Endothelial cell of umbilical vein (primary cell): ENCODE measurements around the gene DENND5B. TPM values are rescaled to one million over a fixed set of nuclear protein-coding genes. Genes with fewer than 3 reads are reported as not detected.

Experiments
- BruUV-seq: library from RNA; stranded (reverse); fragments of 400-500 nt; replicated peaks from 2 replicates; lab custom pipeline; 2021; lab: Mats Ljungman, UMichigan
- CTCF ChIA-PET: fragments of 300-600, 350-600 bp; sonication (Branson Sonifier 250); formaldehyde crosslinking; loops from one replicate; lab custom pipeline; 2021; ENCODE audit warnings: antibody characterized with exemption, inconsistent platforms; lab: Charles Lee
- POLR2A ChIA-PET: fragments of 300-600, 350-600 bp; sonication (Branson Sonifier 250); formaldehyde crosslinking; loops from one replicate; lab custom pipeline; 2021; ENCODE audit warnings: antibody characterized with exemption, inconsistent platforms; lab: Charles Lee
- DNase-seq: peaks from one replicate; pipeline ENCODE4 v3.0.0-alpha.2; 2011; ENCODE audit warnings: low read depth, low spot score
- FAIRE-seq: peaks from 2 replicates; lab custom pipeline; 2011; peaks lifted over from hg19 to GRCh38; lab: Jason Lieb, UNC
- H2AFZ ChIP-seq: 2 replicates; pipeline ENCODE4 v1.6.0; 2012; ENCODE audit warnings: low read depth, low read length, control low read depth, inconsistent platforms
- H3K27ac ChIP-seq: 2 replicates; pipeline ENCODE4 v1.5.1; 2011; ENCODE audit warnings: low read depth, mild to moderate bottlenecking, control low read depth, low read length, moderate library complexity; ENCODE audit not compliant: insufficient read depth
- H3K27me3 ChIP-seq, 2 experiments: 2 replicates each; pipeline versions ENCODE4 v1.6.0 to v1.6.1; 2011; ENCODE audit warnings: low read length in 2 of 2, mixed read lengths in 1 of 2; ENCODE audit not compliant: control insufficient read depth in 2 of 2, insufficient read depth in 2 of 2
- H3K36me3 ChIP-seq, 2 experiments: 2 replicates in 1 of 2; 3 replicates in 1 of 2; pipeline ENCODE4 v1.5.1; 2011; ENCODE audit warnings: low read length in 2 of 2, mild to moderate bottlenecking in 1 of 2, moderate library complexity in 1 of 2; ENCODE audit not compliant: control insufficient read depth in 2 of 2, insufficient read depth in 2 of 2; ENCODE audit errors: extremely low read depth in 1 of 2
- H3K4me1 ChIP-seq: 3 replicates; pipeline ENCODE4 v1.5.1; 2011; ENCODE audit warnings: mild to moderate bottlenecking, low read length; ENCODE audit not compliant: control insufficient read depth, insufficient read depth; ENCODE audit errors: extremely low read depth
- H3K4me2 ChIP-seq: 2 replicates; pipeline ENCODE4 v1.6.1; 2011; ENCODE audit warnings: low read length, control low read depth, mixed read lengths; ENCODE audit not compliant: insufficient read depth
- H3K4me3 ChIP-seq, 3 experiments: fragments of 200-600 bp in 1 of 3; sonication (generic), shearing (Covaris generic) in 1 of 3; replicated peaks in 1 of 3; 2 replicates each; pipeline ENCODE4 v1.5.1; 2011 to 2016; ENCODE audit warnings: control low read depth in 3 of 3, low read length in 3 of 3, mild to moderate bottlenecking in 2 of 3, inconsistent platforms in 1 of 3, low read depth in 1 of 3, moderate library complexity in 1 of 3; ENCODE audit not compliant: insufficient read depth in 1 of 3
- H3K79me2 ChIP-seq: 2 replicates; pipeline ENCODE4 v1.6.0; 2012; ENCODE audit warnings: low read length, inconsistent platforms; ENCODE audit not compliant: control insufficient read depth, insufficient read depth
- H3K9ac ChIP-seq: replicated peaks from 2 replicates; pipeline ENCODE3; 2011; ENCODE audit warnings: low read length, control low read depth; ENCODE audit not compliant: insufficient read depth; ENCODE audit errors: extremely low read depth
- H3K9me1 ChIP-seq: replicated peaks from 3 replicates; pipeline ENCODE4 v1.6.0; 2011; ENCODE audit warnings: mild to moderate bottlenecking, low read length; ENCODE audit not compliant: control insufficient read depth, insufficient read depth; ENCODE audit errors: extremely low read depth
- H3K9me3 ChIP-seq: replicated peaks from 2 replicates; pipeline ENCODE4 v1.5.1; 2012; ENCODE audit warnings: low read length, inconsistent platforms; ENCODE audit not compliant: control insufficient read depth, insufficient read depth
- H4K20me1 ChIP-seq: replicated peaks from 2 replicates; pipeline ENCODE3; 2011; ENCODE audit warnings: mild to moderate bottlenecking, low read length; ENCODE audit not compliant: control insufficient read depth, insufficient read depth; ENCODE audit errors: extremely low read depth
- EZH2 ChIP-seq: IDR thresholded peaks from 2 replicates; pipeline ENCODE4 v1.6.1; 2012; ENCODE audit warnings: borderline replicate concordance, low read depth, mild to moderate bottlenecking, moderate library complexity, low read length, inconsistent platforms; ENCODE audit not compliant: severe bottlenecking
- FOS ChIP-seq: IDR thresholded peaks from 2 replicates; pipeline ENCODE4 v1.6.1; 2011; ENCODE audit warnings: mild to moderate bottlenecking, low read length, moderate library complexity, borderline replicate concordance; ENCODE audit not compliant: insufficient read depth
- GATA2 ChIP-seq: IDR thresholded peaks from 2 replicates; pipeline ENCODE4 v1.7.0; 2011; ENCODE audit warnings: low read depth, mild to moderate bottlenecking, moderate library complexity, mixed read lengths, low read length; ENCODE audit not compliant: insufficient read length, insufficient read depth
- JUN ChIP-seq: IDR thresholded peaks from 2 replicates; pipeline ENCODE4 v1.6.1; 2011; ENCODE audit warnings: borderline replicate concordance, low read depth; ENCODE audit not compliant: insufficient read length, insufficient read depth
- MYC ChIP-seq: IDR thresholded peaks from one replicate; pipeline ENCODE4 v1.6.1; 2011; ENCODE audit warnings: mild to moderate bottlenecking, low read depth, low read length
- POLR2A ChIP-seq: IDR thresholded peaks from 2 replicates; pipeline ENCODE4 v1.6.1; 2012; ENCODE audit warnings: low read depth, mild to moderate bottlenecking, control low read depth, low read length
- POLR2AphosphoS5 ChIP-seq: IDR thresholded peaks from 2 replicates; pipeline ENCODE4 v1.6.1; 2012; ENCODE audit warnings: low read depth, mild to moderate bottlenecking, control low read depth, low read length, moderate library complexity; ENCODE audit not compliant: insufficient read depth
- dilution Hi-C: fragments of 300-500 bp; cut with MboI; formaldehyde crosslinking; loops from one replicate; pipeline ENCODE4 v1.15.0; 2019; ENCODE audit warnings: low sequenced_read_pairs; ENCODE audit not compliant: extremely low pct_ligation_motif_present
- intact Hi-C: fragments of 100-400 bp; cut with micrococcal nuclease; formaldehyde crosslinking; loops from one replicate; pipeline ENCODE4 v1.10.0; 2022
- polyA plus RNA-seq, 4 experiments: library from polyadenylated mRNA; depleted of rRNA in 3 of 4; stranded (reverse) in 3 of 4; unstranded in 1 of 4; fragments of >200 nt; gene quantifications; 2 replicates each; pipeline versions ENCODE4 v1.2.1 to v1.2.3, GENCODE V29; 2011 to 2012; ENCODE audit warnings: missing spikeins in 1 of 4
- total RNA-seq: library from RNA; stranded (reverse); gene quantifications from 2 replicates; pipeline ENCODE4 v1.2.3, GENCODE V29; 2021
- TF ChIP-seq, protein P1 (sequence below), 2 donors: IDR thresholded peaks; 1 replicate in 1 of 2; 2 replicates in 1 of 2; pipeline ENCODE4 v1.5.1; 2011; ENCODE audit warnings: low read length in 2 of 2, mild to moderate bottlenecking in 2 of 2, moderate library complexity in 2 of 2, control low read depth in 1 of 2, inconsistent platforms in 1 of 2, low read depth in 1 of 2; ENCODE audit not compliant: insufficient read depth in 1 of 2; ENCODE audit errors: extremely low read depth in 1 of 2
- TF ChIP-seq, protein P2 (sequence below): IDR thresholded peaks from 2 replicates; pipeline ENCODE4 v1.6.1; 2011; ENCODE audit not compliant: insufficient read depth, insufficient read length

The DENND5B gene
- total and polyA plus RNA-seq, 2 donors (not counting 3 experiments of a cell fraction or from before 2014, with no cell fraction given): 10.3 to 18.3 TPM

DNA sequence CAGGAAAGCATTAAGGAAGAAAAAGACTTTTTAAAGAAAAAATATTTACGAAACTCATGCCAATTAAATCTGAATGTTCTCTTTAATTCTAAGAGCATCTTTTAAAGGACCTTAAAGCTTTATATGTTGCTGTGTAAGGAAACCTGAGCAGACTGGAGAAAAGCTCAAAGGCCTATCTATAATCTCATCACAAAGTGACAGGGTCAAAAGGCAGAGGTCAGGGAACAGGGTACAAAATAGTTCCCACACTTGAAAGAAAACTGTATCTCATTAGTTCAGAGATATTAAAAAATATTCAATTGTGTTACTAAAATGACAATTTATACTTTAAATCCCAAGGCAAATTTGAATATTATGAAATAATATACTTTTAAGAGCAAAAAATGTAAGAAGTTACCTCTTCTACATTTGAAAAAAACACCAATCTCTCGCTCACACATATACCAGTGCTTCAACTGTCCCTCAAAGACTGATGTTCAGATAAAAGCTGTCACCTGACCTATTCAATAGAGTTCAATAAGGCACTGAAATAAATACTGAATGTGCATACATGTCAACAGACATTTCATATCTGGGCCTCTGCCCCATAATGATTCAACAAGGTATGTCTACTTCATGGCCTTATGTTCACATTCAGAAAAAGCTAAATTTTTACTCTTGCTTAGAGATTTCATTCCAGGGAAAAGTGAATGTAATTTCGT, 17.9 kb downstream of the DENND5B start:
- H3K4me3 ChIP-seq: no peak overlapping the region
- H3K9me3 ChIP-seq: no peaks in the 10 kb centered on the region
- no peak overlapping the region for H3K27ac ChIP-seq
- ChIA-PET CTCF (interaction anchor here (0.6 to 2.6 kb wide), 2 partner anchors 74 to 151 kb away, joined by 3 to 9 read pairs; no protein-coding TSS in a partner anchor), POLR2A (no interaction called here)
- H3K4me2 ChIP-seq: no peak overlapping the region
- no TSS peak for BruUV-seq
- no peak overlapping the region for H2AFZ ChIP-seq
- DNase-seq: no peak
- no peaks in the 10 kb centered on the region for H4K20me1 ChIP-seq
- peaks cover 23% of the 10 kb centered on the region for H3K4me1 ChIP-seq
- intact Hi-C loops (no loop called here), dilution Hi-C loops (no loop called here)
- no peak for FAIRE-seq
- no peaks in the 10 kb centered on the region for H3K27me3 ChIP-seq
- no peak for TF ChIP-seq EZH2
- no peak for TF ChIP-seq JUN
- no peak for TF ChIP-seq POLR2AphosphoS5
- TF ChIP-seq MYC: no peak
- TF ChIP-seq, protein P1, sequence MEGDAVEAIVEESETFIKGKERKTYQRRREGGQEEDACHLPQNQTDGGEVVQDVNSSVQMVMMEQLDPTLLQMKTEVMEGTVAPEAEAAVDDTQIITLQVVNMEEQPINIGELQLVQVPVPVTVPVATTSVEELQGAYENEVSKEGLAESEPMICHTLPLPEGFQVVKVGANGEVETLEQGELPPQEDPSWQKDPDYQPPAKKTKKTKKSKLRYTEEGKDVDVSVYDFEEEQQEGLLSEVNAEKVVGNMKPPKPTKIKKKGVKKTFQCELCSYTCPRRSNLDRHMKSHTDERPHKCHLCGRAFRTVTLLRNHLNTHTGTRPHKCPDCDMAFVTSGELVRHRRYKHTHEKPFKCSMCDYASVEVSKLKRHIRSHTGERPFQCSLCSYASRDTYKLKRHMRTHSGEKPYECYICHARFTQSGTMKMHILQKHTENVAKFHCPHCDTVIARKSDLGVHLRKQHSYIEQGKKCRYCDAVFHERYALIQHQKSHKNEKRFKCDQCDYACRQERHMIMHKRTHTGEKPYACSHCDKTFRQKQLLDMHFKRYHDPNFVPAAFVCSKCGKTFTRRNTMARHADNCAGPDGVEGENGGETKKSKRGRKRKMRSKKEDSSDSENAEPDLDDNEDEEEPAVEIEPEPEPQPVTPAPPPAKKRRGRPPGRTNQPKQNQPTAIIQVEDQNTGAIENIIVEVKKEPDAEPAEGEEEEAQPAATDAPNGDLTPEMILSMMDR (IDR thresholded peaks at IDR 0.05; ENCODE audit: extremely low read depth in 1 of 2, insufficient read depth in 1 of 2, low read depth in 1 of 2, low read length in 2 of 2): no peak
- TF ChIP-seq, protein P2, sequence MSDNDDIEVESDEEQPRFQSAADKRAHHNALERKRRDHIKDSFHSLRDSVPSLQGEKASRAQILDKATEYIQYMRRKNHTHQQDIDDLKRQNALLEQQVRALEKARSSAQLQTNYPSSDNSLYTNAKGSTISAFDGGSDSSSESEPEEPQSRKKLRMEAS: no peak
- TF ChIP-seq FOS: no peak
- no peak for TF ChIP-seq POLR2A
- TF ChIP-seq GATA2: no peak
- peaks cover 10% of the 10 kb centered on the region for H3K79me2 ChIP-seq
- H3K36me3 ChIP-seq: no peaks in the 10 kb centered on the region
- no peak overlapping the region for H3K9ac ChIP-seq
- H3K9me1 ChIP-seq: no peaks in the 10 kb centered on the region
